IPS-20b (cell line): ENCODE data around the gene GDF11.
"Not testable (repeated sequence)": the region's sequence is repeated elsewhere in the genome, so short reads cannot be mapped to it uniquely, and the experiment has no call there.

Source experiments
- H3K27ac ChIP-seq: one replicate; pipeline ENCODE4 v1.5.1; 2013; ENCODE audit warnings: low read length
- H3K27me3 ChIP-seq: 2 replicates; pipeline ENCODE4 v1.6.1; 2013; ENCODE audit warnings: mild to moderate bottlenecking, low read length, inconsistent platforms; ENCODE audit not compliant: insufficient read depth
- H3K36me3 ChIP-seq: 2 replicates; pipeline ENCODE4 v1.6.1; 2013; ENCODE audit warnings: low read depth, mild to moderate bottlenecking, inconsistent platforms, low read length, moderate library complexity; ENCODE audit not compliant: insufficient read depth
- H3K4me1 ChIP-seq: 2 replicates; pipeline ENCODE4 v1.6.1; 2013; ENCODE audit warnings: mild to moderate bottlenecking, control low read depth, inconsistent platforms, low read length, moderate library complexity; ENCODE audit not compliant: insufficient read depth
- H3K4me3 ChIP-seq: 2 replicates; pipeline ENCODE4 v1.5.1; 2013; ENCODE audit warnings: mild to moderate bottlenecking, low read length, inconsistent platforms
- H3K9ac ChIP-seq: 2 replicates; pipeline ENCODE4 v1.6.1; 2013; ENCODE audit warnings: low read depth, mild to moderate bottlenecking, inconsistent platforms, low read length, moderate library complexity
- H3K9me3 ChIP-seq: 2 replicates; pipeline ENCODE4 v1.6.1; 2013; ENCODE audit warnings: mild to moderate bottlenecking, low read depth, low read length, inconsistent platforms; ENCODE audit not compliant: insufficient read depth

Gene GDF11

DNA sequence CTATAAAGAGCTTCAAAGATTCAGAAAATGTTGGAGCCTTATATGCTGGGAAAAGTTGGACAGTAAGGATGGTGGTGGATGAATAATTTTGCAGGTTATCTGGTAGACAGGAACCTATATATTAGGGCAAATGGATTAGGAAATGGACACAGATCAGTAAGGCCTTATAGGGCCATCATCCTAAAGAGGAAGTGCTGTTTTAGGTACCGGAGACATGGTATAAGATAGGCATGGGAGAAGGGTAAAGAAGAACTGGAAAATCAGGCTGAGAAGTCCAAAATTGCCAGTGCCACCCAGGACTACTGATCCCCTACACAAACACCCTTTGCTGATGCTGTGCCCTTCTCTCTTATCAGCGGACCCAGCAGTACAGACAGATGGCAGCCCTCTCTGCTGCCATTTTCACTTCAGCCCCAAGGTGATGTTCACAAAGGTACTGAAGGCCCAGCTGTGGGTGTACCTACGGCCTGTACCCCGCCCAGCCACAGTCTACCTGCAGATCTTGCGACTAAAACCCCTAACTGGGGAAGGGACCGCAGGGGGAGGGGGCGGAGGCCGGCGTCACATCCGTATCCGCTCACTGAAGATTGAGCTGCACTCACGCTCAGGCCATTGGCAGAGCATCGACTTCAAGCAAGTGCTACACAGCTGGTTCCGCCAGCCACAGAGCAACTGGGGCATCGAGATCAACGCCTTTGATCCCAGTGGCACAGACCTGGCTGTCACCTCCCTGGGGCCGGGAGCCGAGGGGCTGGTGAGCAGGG, 5.5 kb downstream of the GDF11 start:
- Histone ChIP-seq H3K4me1 (peaks cover 31% of the 10 kb centered on the region), H3K9ac (no peak overlapping the region), H3K27ac (no peak overlapping the region), H3K27me3 (no peaks in the 10 kb centered on the region), H3K36me3 (peaks cover 62% of the 10 kb centered on the region), H3K4me3 (no peak overlapping the region), H3K9me3 (no peaks in the 10 kb centered on the region)

DNA sequence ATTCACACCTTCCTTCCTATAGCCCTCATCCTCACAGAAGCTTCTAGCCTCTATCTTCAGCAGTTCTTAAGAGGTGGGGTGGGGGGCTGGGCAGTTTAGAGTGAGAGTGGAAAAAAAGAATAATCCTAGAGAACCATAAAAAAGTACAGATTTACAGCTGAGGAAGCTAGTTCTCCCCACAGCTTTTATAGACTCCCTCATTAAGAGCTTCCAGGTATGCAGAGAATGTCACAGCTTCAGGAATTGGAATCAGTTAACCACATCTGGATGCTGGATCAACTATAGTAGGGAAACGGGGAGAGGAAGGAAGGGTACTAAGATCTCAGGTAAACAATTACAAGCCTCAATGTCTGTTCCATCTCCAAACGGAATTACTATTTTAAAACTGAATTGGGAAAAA, 12.3 kb downstream of the GDF11 start:
- H3K36me3 ChIP-seq = peaks cover 85% of the 10 kb centered on the region
- no peaks in the 10 kb centered on the region for H3K27me3 ChIP-seq
- no peak overlapping the region for H3K27ac ChIP-seq
- H3K4me3 ChIP-seq = no peak overlapping the region
- no peak overlapping the region for H3K9ac ChIP-seq
- H3K4me1 ChIP-seq = no peaks in the 10 kb centered on the region
- no peaks in the 10 kb centered on the region for H3K9me3 ChIP-seq

DNA sequence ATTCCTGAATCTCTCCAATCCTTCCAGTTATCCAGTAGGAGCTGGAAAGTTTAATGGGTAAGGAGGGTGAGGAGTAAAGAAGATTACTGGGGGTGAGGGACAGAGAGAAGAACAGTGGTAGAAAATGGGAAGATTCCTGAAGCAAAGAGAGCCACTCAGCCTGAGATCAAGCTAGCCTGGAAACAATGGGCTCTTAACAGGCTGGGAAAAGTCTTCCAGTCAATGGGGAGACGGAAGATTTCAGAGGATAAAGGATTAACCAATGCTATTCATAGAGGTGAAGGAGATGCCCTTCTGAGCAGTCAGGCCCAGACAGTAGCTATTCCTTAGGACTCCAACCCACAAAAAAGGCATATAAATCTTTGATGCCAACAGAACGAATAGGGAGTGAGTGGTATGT, 14.8 kb downstream of the GDF11 start:
- no peaks in the 10 kb centered on the region for H3K4me1 ChIP-seq
- H3K36me3 ChIP-seq = peaks cover 80% of the 10 kb centered on the region
- no peak overlapping the region for H3K9ac ChIP-seq
- no peaks in the 10 kb centered on the region for H3K27me3 ChIP-seq
- H3K9me3 ChIP-seq = no peaks in the 10 kb centered on the region
- no peak overlapping the region for H3K27ac ChIP-seq
- no peak overlapping the region for H3K4me3 ChIP-seq

DNA sequence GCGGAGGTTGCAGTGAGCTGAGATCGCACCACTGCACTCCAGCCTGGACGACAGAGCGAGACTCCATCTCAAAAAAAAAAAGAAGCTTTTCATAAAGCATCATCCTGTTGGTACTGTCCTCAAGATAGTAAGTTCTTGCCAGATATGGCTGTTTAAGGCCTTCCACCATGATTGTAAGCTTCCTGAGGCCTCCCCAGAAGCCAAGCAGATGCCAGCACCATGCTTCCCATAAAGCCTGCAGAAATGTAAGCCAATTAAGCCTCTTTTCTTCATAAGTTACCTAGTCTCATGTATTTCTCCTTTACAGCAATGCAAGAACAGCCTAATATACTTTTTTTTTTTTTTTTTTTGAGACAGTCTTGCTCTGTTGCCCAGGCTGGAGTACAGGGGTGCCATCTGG, 15.7 kb downstream of the GDF11 start:
- H3K36me3 ChIP-seq = peaks cover 80% of the 10 kb centered on the region
- H3K27ac ChIP-seq, H3K9ac ChIP-seq, H3K9me3 ChIP-seq, H3K27me3 ChIP-seq, H3K4me1 ChIP-seq, H3K4me3 ChIP-seq: not testable (repeated sequence)

DNA sequence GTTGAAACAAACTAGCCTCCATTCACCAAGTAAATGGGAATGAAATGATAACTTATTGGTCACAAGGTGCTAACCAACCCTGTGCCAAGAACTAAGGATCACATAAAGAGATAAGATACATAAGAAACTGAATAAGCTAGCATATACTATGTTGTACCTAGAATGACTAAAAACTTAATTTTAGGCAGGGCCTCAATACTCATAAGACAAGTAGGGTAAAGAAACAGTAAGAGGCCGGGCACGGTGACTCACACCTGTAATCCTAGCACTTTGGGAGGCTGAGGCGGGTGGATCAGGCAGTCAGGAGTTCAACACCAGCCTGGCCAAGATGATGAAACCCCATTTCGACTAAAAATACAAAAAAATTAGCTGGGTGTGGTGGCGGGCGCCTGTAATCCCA, 17.7 kb downstream of the GDF11 start:
- H3K9ac ChIP-seq = no peak overlapping the region
- no peaks in the 10 kb centered on the region for H3K9me3 ChIP-seq
- no peaks in the 10 kb centered on the region for H3K4me1 ChIP-seq
- H3K27ac ChIP-seq = no peak overlapping the region
- H3K36me3 ChIP-seq = peaks cover 77% of the 10 kb centered on the region
- no peak overlapping the region for H3K4me3 ChIP-seq
- no peaks in the 10 kb centered on the region for H3K27me3 ChIP-seq

DNA sequence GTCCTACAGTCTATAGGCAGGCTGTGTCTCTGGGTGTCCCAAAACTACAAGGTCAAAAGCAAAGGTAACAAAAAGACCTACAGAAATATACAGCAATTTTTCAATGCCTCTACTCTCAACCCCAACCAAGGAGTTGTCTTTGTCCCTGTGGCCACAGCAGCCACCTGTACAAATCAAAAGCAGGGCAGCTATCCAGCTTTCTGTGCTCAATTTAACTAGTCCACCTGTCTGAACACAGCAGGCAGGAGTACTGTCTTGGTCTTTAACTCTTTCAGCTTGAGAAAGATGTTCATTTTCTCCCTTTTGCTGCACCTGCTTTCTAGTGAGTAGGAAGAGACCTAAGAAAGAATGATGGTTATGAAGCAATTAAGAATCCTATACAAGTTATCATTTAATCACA, 19.7 kb downstream of the GDF11 start:
- Histone ChIP-seq H3K4me1 (no peaks in the 10 kb centered on the region), H3K27me3 (no peaks in the 10 kb centered on the region), H3K4me3 (no peak overlapping the region), H3K27ac (no peak overlapping the region), H3K9me3 (no peaks in the 10 kb centered on the region), H3K36me3 (peaks cover 63% of the 10 kb centered on the region), H3K9ac (no peak overlapping the region)

DNA sequence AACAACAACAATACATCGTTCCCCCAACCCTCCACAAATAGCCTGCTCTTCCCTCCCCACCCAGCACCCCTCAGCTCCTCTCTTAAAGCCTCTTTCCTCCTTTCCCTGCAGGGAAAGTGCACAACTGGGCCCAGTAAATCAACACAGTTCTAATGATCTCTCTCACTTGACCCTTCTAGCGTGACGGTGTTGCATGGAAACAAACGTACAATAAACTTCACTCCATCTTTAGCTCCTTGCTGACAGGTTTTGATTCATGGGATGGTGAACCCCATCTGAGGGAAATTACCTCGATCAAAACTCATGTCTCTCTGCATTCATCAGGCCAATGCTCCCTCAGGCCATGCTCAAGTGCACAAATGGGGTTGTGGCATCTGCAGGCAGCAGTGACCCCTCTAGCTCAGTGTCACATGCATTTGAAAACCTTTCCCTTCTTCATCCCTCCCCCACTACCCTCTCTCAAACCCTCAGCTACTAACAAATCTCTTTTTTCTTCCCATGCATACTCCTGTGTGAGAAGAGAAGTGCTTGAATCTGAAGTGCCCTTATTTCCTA, 22.9 kb downstream of the GDF11 start:
- H3K9me3 ChIP-seq = no peaks in the 10 kb centered on the region
- no peaks in the 10 kb centered on the region for H3K4me1 ChIP-seq
- no peak overlapping the region for H3K4me3 ChIP-seq
- H3K9ac ChIP-seq = no peak overlapping the region
- H3K36me3 ChIP-seq = peaks cover 51% of the 10 kb centered on the region
- H3K27me3 ChIP-seq = no peaks in the 10 kb centered on the region
- H3K27ac ChIP-seq = no peak overlapping the region

DNA sequence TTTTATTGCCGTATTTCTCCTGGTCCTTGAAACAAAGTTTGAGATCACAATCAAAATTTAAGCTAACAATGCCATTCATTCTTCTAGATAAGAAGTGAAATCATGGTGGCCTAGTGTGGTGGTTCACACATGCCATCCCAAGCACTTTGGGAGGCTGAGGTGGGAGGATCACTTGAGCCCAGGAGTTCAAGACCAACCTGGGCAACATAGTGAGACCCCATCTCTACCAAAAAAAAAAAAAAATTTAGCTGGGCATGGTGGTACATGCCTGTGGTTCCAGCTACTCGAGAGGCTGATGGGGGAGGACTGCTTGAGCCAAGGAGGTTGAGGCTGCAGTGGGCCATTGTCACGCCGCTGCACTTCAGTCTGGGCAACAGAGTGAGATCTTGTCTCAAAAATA, 24.2 kb downstream of the GDF11 start:
- Histone ChIP-seq H3K27me3 (no peaks in the 10 kb centered on the region), H3K4me1 (no peaks in the 10 kb centered on the region), H3K9ac (no peak overlapping the region), H3K36me3 (peaks cover 56% of the 10 kb centered on the region), H3K4me3 (no peak overlapping the region), H3K27ac (no peak overlapping the region), H3K9me3 (no peaks in the 10 kb centered on the region)

DNA sequence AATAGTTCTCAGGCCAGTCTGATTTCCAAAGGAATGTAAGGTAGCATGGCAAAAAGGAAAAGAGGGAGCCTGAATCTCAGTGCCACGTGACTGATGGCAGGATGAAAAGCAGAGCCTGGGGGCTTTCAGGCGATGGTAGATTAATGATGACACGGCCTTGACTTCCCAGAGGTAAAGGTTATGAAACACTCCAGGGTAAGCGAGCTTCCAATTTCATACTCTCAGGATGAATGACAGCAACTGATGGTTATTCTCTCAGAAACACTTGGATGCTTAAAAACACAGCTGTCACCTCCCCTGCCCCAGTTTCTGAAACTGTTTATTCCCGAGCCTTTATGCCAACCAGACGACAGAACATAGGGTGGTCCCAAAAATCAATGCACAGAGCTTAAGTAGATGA, 28.8 kb downstream of the GDF11 start:
- H3K27me3 ChIP-seq = no peaks in the 10 kb centered on the region
- no peaks in the 10 kb centered on the region for H3K9me3 ChIP-seq
- H3K36me3 ChIP-seq = peaks cover 66% of the 10 kb centered on the region
- no peak overlapping the region for H3K4me3 ChIP-seq
- H3K9ac ChIP-seq = no peak overlapping the region
- no peaks in the 10 kb centered on the region for H3K4me1 ChIP-seq
- no peak overlapping the region for H3K27ac ChIP-seq

DNA sequence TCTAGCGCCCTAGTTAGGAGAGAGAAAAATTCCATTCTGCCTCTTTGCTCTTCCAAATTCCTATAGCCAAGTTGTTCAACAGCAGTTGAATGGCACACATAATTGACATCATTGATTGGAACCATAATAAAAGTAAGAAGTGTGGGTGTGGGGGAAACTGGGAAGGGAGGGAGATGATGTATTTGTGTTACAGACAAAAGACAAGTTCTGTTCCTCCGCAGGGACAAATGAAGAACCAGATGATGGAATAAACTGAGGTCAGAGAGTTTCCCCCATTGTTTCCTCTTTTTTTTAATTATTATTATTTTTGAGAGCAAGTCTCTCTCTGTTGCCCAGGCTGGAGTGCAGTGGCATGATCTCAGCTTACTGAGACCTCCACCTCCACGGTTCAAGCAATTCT, 34.9 kb downstream of the GDF11 start:
- Histone ChIP-seq H3K27ac (no peak overlapping the region), H3K9ac (no peak overlapping the region), H3K9me3 (no peaks in the 10 kb centered on the region), H3K4me3 (no peak overlapping the region), H3K27me3 (no peaks in the 10 kb centered on the region), H3K4me1 (no peaks in the 10 kb centered on the region), H3K36me3 (peaks cover 86% of the 10 kb centered on the region)

DNA sequence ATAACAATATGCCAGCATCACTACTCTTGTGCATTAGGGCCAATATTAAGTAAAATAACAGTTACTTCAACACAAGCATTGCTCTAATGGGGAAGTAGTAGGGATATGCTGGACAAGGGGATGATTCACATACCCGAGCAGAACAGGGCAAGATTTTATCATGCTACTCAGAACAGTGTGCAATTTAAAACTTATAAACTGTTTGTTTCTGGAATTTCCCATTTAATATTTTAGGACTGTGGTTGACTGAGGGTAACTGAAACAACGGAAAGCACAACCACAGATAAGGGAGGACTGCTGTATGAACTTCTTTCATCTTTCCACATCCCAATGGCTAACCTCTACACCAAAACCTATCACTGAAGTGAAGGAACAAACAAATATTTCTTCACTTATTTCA, 37.8 kb downstream of the GDF11 start:
- Histone ChIP-seq H3K27me3 (no peaks in the 10 kb centered on the region), H3K9ac (no peak overlapping the region), H3K36me3 (peaks cover 94% of the 10 kb centered on the region), H3K9me3 (no peaks in the 10 kb centered on the region), H3K27ac (no peak overlapping the region), H3K4me1 (no peaks in the 10 kb centered on the region), H3K4me3 (no peak overlapping the region)

DNA sequence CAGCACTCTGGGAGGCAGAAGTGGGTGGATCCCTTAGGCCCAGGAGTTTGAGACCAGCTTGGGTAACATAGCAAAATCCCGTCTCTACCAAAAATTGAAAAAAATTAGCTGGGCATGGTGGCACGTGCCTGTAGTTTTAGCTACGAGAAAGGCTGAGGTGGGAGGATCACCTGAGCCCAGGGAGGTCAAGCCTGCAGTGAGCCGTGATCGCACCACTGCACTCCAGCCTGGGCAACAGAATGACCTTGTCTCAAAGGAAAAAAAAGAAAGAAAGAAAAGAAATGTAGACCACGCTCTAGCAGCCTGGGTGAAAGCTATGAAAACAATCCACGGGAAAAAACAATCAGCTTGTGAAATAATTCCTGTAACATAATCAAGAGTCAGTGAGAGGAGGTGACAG, 45.6 kb downstream of the GDF11 start:
- no peaks in the 10 kb centered on the region for H3K4me1 ChIP-seq
- H3K9ac ChIP-seq = no peak overlapping the region
- no peak overlapping the region for H3K27ac ChIP-seq
- H3K9me3 ChIP-seq = no peaks in the 10 kb centered on the region
- H3K4me3 ChIP-seq = no peak overlapping the region
- peaks cover 93% of the 10 kb centered on the region for H3K36me3 ChIP-seq
- no peaks in the 10 kb centered on the region for H3K27me3 ChIP-seq
